Measurements from ENCODE around the gene AMACR.
"Not testable (repeated sequence)": the region's sequence is repeated elsewhere in the genome, so short reads cannot be mapped to it uniquely, and the experiment has no call there.

The AMACR gene

GRCh38 chr5:34010146-34010545 lies 2.3 kb upstream of the AMACR start:
- POLR2A ChIA-PET; H3K4me3 ChIP-seq (ENCODE audit: control insufficient read depth in 1 of 7, extremely low read depth in 1 of 7, insufficient read depth in 4 of 7, low read depth in 2 of 7, low read length in 6 of 7); H3K36me3 ChIP-seq (ENCODE audit: control insufficient read depth in 4 of 4, insufficient read depth in 4 of 4, low read length in 3 of 4); DNase-seq; H3K27me3 ChIP-seq (replicated peaks in 2 of 5; ENCODE audit: control insufficient read depth in 4 of 5, insufficient read depth in 5 of 5, low read length in 4 of 5); CTCF ChIA-PET; H3K9me3 ChIP-seq (ENCODE audit: control extremely low read depth in 1 of 5, control insufficient read depth in 4 of 5, insufficient read depth in 2 of 5, low read depth in 1 of 5, low read length in 4 of 5); H3K27ac ChIP-seq (ENCODE audit: insufficient read depth in 1 of 2, low read depth in 1 of 2, low read length in 2 of 2, poor library complexity in 1 of 2, severe bottlenecking in 2 of 2): not testable (repeated sequence)
- 100% methylated on average over 1 of the region's 2 CpGs for WGBS (ENCODE audit: insufficient coverage)
- H3K4me1 ChIP-seq (ENCODE audit: control extremely low read depth in 1 of 4, control insufficient read depth in 4 of 4, insufficient read depth in 4 of 4, low read length in 3 of 4): peaks cover 13 to 30% (median 20%) of the 10 kb centered on the region in 4 experiments

GRCh38 chr5:34009610-34010009 lies 1.8 kb upstream of the AMACR start:
- POLR2A ChIA-PET: no interaction called here
- Histone ChIP-seq H3K27ac (ENCODE audit: insufficient read depth in 1 of 2, low read depth in 1 of 2, low read length in 2 of 2, poor library complexity in 1 of 2, severe bottlenecking in 2 of 2) (peak overlapping the region in 1 of 2 experiments; percentile 91), H3K9me3 (ENCODE audit: control extremely low read depth in 1 of 5, control insufficient read depth in 4 of 5, insufficient read depth in 2 of 5, low read depth in 1 of 5, low read length in 4 of 5) (no peaks in the 10 kb centered on the region), H3K27me3 (replicated peaks in 2 of 5; ENCODE audit: control insufficient read depth in 4 of 5, insufficient read depth in 5 of 5, low read length in 4 of 5) (no peaks in the 10 kb centered on the region), H3K4me1 (ENCODE audit: control extremely low read depth in 1 of 4, control insufficient read depth in 4 of 4, insufficient read depth in 4 of 4, low read length in 3 of 4) (peaks cover 13 to 30% (median 20%) of the 10 kb centered on the region in 4 experiments), H3K4me3 (ENCODE audit: control insufficient read depth in 1 of 7, extremely low read depth in 1 of 7, insufficient read depth in 4 of 7, low read depth in 2 of 7, low read length in 6 of 7) (no peak overlapping the region), H3K36me3 (ENCODE audit: control insufficient read depth in 4 of 4, insufficient read depth in 4 of 4, low read length in 3 of 4) (peaks cover under 1 to 5% (median 3%) of the 10 kb centered on the region in 4 experiments)
- no CpG with 5 or more reads among the region's 1 CpG for WGBS (ENCODE audit: insufficient coverage)
- DNase-seq: peak in 2 of 3 donors; percentile 3 to 23
- CTCF ChIA-PET: no interaction called here

DNA sequence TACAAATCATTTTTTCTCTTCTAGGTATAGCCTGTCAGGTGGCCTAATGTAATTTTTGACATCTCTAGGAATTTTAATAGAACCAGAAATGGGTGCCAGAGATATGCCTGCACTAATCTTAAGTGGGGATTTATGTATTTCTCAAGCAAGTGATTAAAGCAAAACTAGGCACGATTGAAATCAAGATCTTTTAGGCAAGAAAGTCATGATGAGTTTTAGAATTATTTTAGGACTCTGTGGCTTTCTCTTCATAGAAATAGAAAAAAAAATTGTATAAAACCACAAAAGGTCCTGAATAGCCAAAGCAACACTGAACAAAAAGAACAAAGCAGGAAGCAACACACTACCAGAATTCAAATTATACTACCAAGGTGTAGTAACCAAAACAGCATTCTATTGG lies 952 bp upstream of the AMACR start:
- POLR2A ChIA-PET: no interaction called here
- peak; percentile 12 to 46 (median 35) for DNase-seq
- no CpG with 5 or more reads among the region's 1 CpG for WGBS (ENCODE audit: insufficient coverage)
- no peaks in the 10 kb centered on the region for H3K9me3 ChIP-seq (ENCODE audit: control extremely low read depth in 1 of 5, control insufficient read depth in 4 of 5, insufficient read depth in 2 of 5, low read depth in 1 of 5, low read length in 4 of 5)
- CTCF ChIA-PET: no interaction called here
- no peaks in the 10 kb centered on the region for H3K27me3 ChIP-seq (replicated peaks in 2 of 5; ENCODE audit: control insufficient read depth in 4 of 5, insufficient read depth in 5 of 5, low read length in 4 of 5)
- peaks cover 4 to 10% (median 9%) of the 10 kb centered on the region in 4 experiments for H3K36me3 ChIP-seq (ENCODE audit: control insufficient read depth in 4 of 4, insufficient read depth in 4 of 4, low read length in 3 of 4)
- peak overlapping the region; percentile 81 to 91 for H3K27ac ChIP-seq (ENCODE audit: insufficient read depth in 1 of 2, low read depth in 1 of 2, low read length in 2 of 2, poor library complexity in 1 of 2, severe bottlenecking in 2 of 2)
- H3K4me3 ChIP-seq (ENCODE audit: control insufficient read depth in 1 of 7, extremely low read depth in 1 of 7, insufficient read depth in 4 of 7, low read depth in 2 of 7, low read length in 6 of 7): peak overlapping the region in 6 of 7 experiments; percentile 62 to 99 (median 92)
- H3K4me1 ChIP-seq (ENCODE audit: control extremely low read depth in 1 of 4, control insufficient read depth in 4 of 4, insufficient read depth in 4 of 4, low read length in 3 of 4): peaks cover 13 to 30% (median 20%) of the 10 kb centered on the region in 4 experiments

DNA sequence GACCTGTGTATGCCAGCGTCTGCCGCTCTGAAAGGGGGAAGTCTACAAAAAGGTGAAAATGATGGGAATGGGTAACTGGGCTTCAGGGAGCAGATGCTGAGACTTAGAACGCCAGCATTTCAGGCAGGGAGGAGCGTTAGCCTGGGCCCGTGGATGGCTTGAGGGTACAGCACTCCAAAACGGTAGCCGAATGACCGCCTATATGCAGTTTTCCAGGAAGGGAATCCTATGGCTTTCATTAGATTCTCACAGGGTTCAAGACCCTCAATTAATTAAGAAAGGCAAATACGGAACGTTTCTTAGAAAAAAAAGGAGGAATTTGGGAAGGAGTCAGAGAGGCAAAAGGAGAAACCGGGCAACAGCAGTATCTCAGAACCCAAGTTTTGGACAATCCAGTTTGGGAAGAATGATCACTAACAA lies 639 bp downstream of the AMACR start:
- CTCF ChIA-PET: interaction anchor here (1.4 kb wide), 1 partner anchor 10 kb away, joined by 3 read pairs; no protein-coding TSS in a partner anchor
- POLR2A ChIA-PET: interaction anchor here (0.5 kb wide), 1 partner anchor 71 kb away, joined by 4 read pairs; no protein-coding TSS in a partner anchor
- H3K4me3 ChIP-seq (ENCODE audit: control insufficient read depth in 1 of 7, extremely low read depth in 1 of 7, insufficient read depth in 4 of 7, low read depth in 2 of 7, low read length in 6 of 7): peak overlapping the region; percentile 62 to 99 (median 91)
- H3K36me3 ChIP-seq (ENCODE audit: control insufficient read depth in 4 of 4, insufficient read depth in 4 of 4, low read length in 3 of 4): peaks cover 6 to 22% (median 17%) of the 10 kb centered on the region in 4 experiments
- peaks cover 13 to 30% (median 20%) of the 10 kb centered on the region in 4 experiments for H3K4me1 ChIP-seq (ENCODE audit: control extremely low read depth in 1 of 4, control insufficient read depth in 4 of 4, insufficient read depth in 4 of 4, low read length in 3 of 4)
- H3K27me3 ChIP-seq (replicated peaks in 2 of 5; ENCODE audit: control insufficient read depth in 4 of 5, insufficient read depth in 5 of 5, low read length in 4 of 5): no peaks in the 10 kb centered on the region
- 0% methylated on average over 10 of the region's 11 CpGs for WGBS (ENCODE audit: insufficient coverage)
- DNase-seq: peak in 1 of 3 donors; percentile 20
- H3K27ac ChIP-seq (ENCODE audit: insufficient read depth in 1 of 2, low read depth in 1 of 2, low read length in 2 of 2, poor library complexity in 1 of 2, severe bottlenecking in 2 of 2): peak overlapping the region; percentile 64 to 91
- H3K9me3 ChIP-seq (ENCODE audit: control extremely low read depth in 1 of 5, control insufficient read depth in 4 of 5, insufficient read depth in 2 of 5, low read depth in 1 of 5, low read length in 4 of 5): no peaks in the 10 kb centered on the region

DNA sequence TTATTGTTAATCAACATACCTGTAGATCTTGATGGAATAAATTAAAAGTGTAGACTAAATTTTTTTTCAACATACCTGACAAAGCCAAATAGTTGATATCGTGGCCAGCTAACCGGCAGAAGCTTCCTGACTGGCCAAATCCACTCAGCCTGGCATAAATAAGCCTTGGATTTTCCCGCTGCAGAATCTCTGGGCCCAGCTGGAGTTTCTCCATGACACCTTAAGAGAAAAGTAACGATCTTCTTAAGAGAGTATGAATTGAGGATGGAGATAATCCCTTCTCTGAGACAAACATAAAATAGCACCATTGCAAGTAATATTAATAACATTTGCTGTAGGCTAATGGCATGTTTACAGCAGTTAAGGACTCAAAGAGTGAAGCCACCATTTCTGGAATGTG lies 2.2 kb downstream of the AMACR start:
- no peaks in the 10 kb centered on the region for H3K27me3 ChIP-seq (replicated peaks in 2 of 5; ENCODE audit: control insufficient read depth in 4 of 5, insufficient read depth in 5 of 5, low read length in 4 of 5)
- CTCF ChIA-PET: interaction anchor here (0.7 to 1.0 kb wide), 3 partner anchors 15 to 36 kb away, joined by 3 to 4 read pairs (median 3); no protein-coding TSS in a partner anchor

DNA sequence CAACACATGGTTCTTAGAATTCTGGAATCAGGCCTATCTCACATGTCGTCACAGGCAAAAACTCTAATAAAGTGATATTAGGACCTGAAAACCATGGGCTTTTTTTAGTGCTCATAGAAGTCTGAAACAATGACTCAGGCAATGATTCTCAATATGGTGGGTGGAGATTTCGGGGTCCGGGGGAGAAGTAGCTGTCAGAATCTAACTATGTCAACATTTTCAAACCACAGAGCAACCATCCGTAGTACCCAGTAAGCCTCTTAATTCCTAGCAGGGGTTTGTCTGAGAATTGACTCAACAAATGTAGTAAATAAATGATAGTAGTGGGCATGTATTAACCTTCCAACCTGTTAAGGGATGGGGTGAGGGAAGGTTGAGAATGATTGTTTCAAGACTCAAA lies 2.6 kb downstream of the AMACR start:
- 100% methylated on average over 2 of the region's 4 CpGs for WGBS (ENCODE audit: insufficient coverage)
- Histone ChIP-seq H3K27ac (ENCODE audit: insufficient read depth in 1 of 2, low read depth in 1 of 2, low read length in 2 of 2, poor library complexity in 1 of 2, severe bottlenecking in 2 of 2) (no peak overlapping the region), H3K27me3 (replicated peaks in 2 of 5; ENCODE audit: control insufficient read depth in 4 of 5, insufficient read depth in 5 of 5, low read length in 4 of 5) (no peaks in the 10 kb centered on the region), H3K9me3 (ENCODE audit: control extremely low read depth in 1 of 5, control insufficient read depth in 4 of 5, insufficient read depth in 2 of 5, low read depth in 1 of 5, low read length in 4 of 5) (no peaks in the 10 kb centered on the region), H3K4me1 (ENCODE audit: control extremely low read depth in 1 of 4, control insufficient read depth in 4 of 4, insufficient read depth in 4 of 4, low read length in 3 of 4) (peaks cover 13 to 30% (median 20%) of the 10 kb centered on the region in 4 experiments), H3K4me3 (ENCODE audit: control insufficient read depth in 1 of 7, extremely low read depth in 1 of 7, insufficient read depth in 4 of 7, low read depth in 2 of 7, low read length in 6 of 7) (no peak overlapping the region), H3K36me3 (ENCODE audit: control insufficient read depth in 4 of 4, insufficient read depth in 4 of 4, low read length in 3 of 4) (peaks cover 6 to 30% (median 17%) of the 10 kb centered on the region in 4 experiments)
- DNase-seq: no peak
- CTCF ChIA-PET: interaction anchor here (0.9 kb wide), 1 partner anchor 36 kb away, joined by 3 read pairs; no protein-coding TSS in a partner anchor
- POLR2A ChIA-PET: no interaction called here

More for the DNA sequence above, 2.2 kb downstream of the AMACR start:
- WGBS (ENCODE audit: insufficient coverage): 100% methylated on average over 3 of the region's 4 CpGs
- H3K4me1 ChIP-seq (ENCODE audit: control extremely low read depth in 1 of 4, control insufficient read depth in 4 of 4, insufficient read depth in 4 of 4, low read length in 3 of 4): peaks cover 13 to 30% (median 20%) of the 10 kb centered on the region in 4 experiments
- H3K9me3 ChIP-seq (ENCODE audit: control extremely low read depth in 1 of 5, control insufficient read depth in 4 of 5, insufficient read depth in 2 of 5, low read depth in 1 of 5, low read length in 4 of 5): no peaks in the 10 kb centered on the region
- POLR2A ChIA-PET: no interaction called here
- DNase-seq: no peak
- peaks cover 6 to 30% (median 17%) of the 10 kb centered on the region in 4 experiments for H3K36me3 ChIP-seq (ENCODE audit: control insufficient read depth in 4 of 4, insufficient read depth in 4 of 4, low read length in 3 of 4)
- H3K27ac ChIP-seq (ENCODE audit: insufficient read depth in 1 of 2, low read depth in 1 of 2, low read length in 2 of 2, poor library complexity in 1 of 2, severe bottlenecking in 2 of 2): no peak overlapping the region
- no peak overlapping the region for H3K4me3 ChIP-seq (ENCODE audit: control insufficient read depth in 1 of 7, extremely low read depth in 1 of 7, insufficient read depth in 4 of 7, low read depth in 2 of 7, low read length in 6 of 7)

DNA sequence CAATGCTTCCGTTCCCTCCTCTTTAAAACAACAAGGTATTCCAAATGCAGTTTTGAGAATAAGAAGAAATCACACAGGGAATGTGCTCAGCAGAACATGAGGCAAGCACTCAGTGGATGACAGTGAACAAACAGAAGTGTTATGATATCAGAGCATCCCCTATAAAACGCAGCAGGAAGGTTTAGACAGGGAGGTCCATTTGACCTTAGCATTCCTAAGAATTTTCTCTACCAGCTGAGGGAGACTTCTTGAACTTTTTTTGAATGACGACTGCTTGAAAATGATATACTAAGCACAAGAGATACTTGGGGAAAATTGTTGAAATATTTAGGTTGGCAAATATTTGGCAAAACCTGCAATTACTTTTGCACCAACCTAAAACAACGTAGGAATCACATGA lies 3.9 kb downstream of the AMACR start:
- Histone ChIP-seq H3K36me3 (ENCODE audit: control insufficient read depth in 4 of 4, insufficient read depth in 4 of 4, low read length in 3 of 4) (peaks cover 6 to 30% (median 19%) of the 10 kb centered on the region in 4 experiments), H3K9me3 (ENCODE audit: control extremely low read depth in 1 of 5, control insufficient read depth in 4 of 5, insufficient read depth in 2 of 5, low read depth in 1 of 5, low read length in 4 of 5) (no peaks in the 10 kb centered on the region), H3K27me3 (replicated peaks in 2 of 5; ENCODE audit: control insufficient read depth in 4 of 5, insufficient read depth in 5 of 5, low read length in 4 of 5) (no peaks in the 10 kb centered on the region), H3K4me1 (ENCODE audit: control extremely low read depth in 1 of 4, control insufficient read depth in 4 of 4, insufficient read depth in 4 of 4, low read length in 3 of 4) (peaks cover 7 to 17% (median 12%) of the 10 kb centered on the region in 4 experiments), H3K27ac (ENCODE audit: insufficient read depth in 1 of 2, low read depth in 1 of 2, low read length in 2 of 2, poor library complexity in 1 of 2, severe bottlenecking in 2 of 2) (no peak overlapping the region), H3K4me3 (ENCODE audit: control insufficient read depth in 1 of 7, extremely low read depth in 1 of 7, insufficient read depth in 4 of 7, low read depth in 2 of 7, low read length in 6 of 7) (no peak overlapping the region)
- WGBS (ENCODE audit: insufficient coverage): 100% methylated on average over 3 of the region's 4 CpGs
- no peak for DNase-seq
- POLR2A ChIA-PET: no interaction called here
- CTCF ChIA-PET: no interaction called here
